Measurements from ENCODE around the gene POGZ. TPM values are rescaled to one million over a fixed set of nuclear protein-coding genes. Genes with fewer than 3 reads are reported as not detected.

POGZ gene
- total RNA-seq, 2 donors from 2014 or later: 34.5 to 126 TPM

- Histone ChIP-seq H3K36me3 (no peaks in the 10 kb centered on the region), H3K27ac (no peak overlapping the region), H3K9me3 (no peaks in the 10 kb centered on the region), H3K4me3 (no peak overlapping the region), H3K27me3 (replicated peaks; ENCODE audit: insufficient read depth) (no peaks in the 10 kb centered on the region), H3K4me1 (replicated peaks) (no peaks in the 10 kb centered on the region)
- TF ChIP-seq CTCF (IDR thresholded peaks at IDR 0.05) (no peak), POLR2AphosphoS5 (IDR thresholded peaks at IDR 0.05) (no peak), POLR2A (IDR thresholded peaks at IDR 0.05) (no peak)
- WGBS: 69% methylated on average over 1 of the region's 1 CpG
- no peak for DNase-seq (ENCODE audit: low spot score)
- intact Hi-C loops (cut with DNase I): no loop called here
These were observed 15.9 kb upstream of the POGZ start for GRCh38 chr1:151475175-151475574.

DNA sequence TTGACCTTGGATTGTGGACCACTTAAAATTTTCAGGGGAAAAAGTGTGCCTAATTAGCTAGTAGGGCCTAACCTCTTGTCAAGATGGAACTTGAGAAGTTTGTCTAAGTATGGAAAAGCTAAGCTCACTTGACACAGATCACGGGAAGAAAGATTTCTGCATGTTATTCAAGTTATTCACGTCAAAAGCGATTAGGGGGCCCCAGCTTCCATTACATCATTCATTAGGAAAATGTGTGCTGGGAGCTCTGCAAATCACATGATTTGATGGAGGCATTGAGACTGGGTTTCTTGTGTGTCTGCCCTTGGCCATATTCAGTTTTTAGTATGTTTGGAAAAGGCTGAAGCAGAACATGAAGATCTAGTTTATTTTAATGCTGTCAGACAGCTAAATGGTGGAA, 15.5 kb upstream of the POGZ start:
- no peaks in the 10 kb centered on the region for H3K27me3 ChIP-seq (replicated peaks; ENCODE audit: insufficient read depth)
- 91% methylated on average over 3 of the region's 3 CpGs for WGBS
- H3K36me3 ChIP-seq: no peaks in the 10 kb centered on the region
- no peaks in the 10 kb centered on the region for H3K4me1 ChIP-seq (replicated peaks)
- TF ChIP-seq POLR2A (IDR thresholded peaks at IDR 0.05) (no peak), CTCF (IDR thresholded peaks at IDR 0.05) (no peak), POLR2AphosphoS5 (IDR thresholded peaks at IDR 0.05) (no peak)
- no peak overlapping the region for H3K27ac ChIP-seq
- DNase-seq (ENCODE audit: low spot score): no peak
- intact Hi-C loops (cut with DNase I): no loop called here
- H3K4me3 ChIP-seq: no peak overlapping the region
- H3K9me3 ChIP-seq: no peaks in the 10 kb centered on the region

DNA sequence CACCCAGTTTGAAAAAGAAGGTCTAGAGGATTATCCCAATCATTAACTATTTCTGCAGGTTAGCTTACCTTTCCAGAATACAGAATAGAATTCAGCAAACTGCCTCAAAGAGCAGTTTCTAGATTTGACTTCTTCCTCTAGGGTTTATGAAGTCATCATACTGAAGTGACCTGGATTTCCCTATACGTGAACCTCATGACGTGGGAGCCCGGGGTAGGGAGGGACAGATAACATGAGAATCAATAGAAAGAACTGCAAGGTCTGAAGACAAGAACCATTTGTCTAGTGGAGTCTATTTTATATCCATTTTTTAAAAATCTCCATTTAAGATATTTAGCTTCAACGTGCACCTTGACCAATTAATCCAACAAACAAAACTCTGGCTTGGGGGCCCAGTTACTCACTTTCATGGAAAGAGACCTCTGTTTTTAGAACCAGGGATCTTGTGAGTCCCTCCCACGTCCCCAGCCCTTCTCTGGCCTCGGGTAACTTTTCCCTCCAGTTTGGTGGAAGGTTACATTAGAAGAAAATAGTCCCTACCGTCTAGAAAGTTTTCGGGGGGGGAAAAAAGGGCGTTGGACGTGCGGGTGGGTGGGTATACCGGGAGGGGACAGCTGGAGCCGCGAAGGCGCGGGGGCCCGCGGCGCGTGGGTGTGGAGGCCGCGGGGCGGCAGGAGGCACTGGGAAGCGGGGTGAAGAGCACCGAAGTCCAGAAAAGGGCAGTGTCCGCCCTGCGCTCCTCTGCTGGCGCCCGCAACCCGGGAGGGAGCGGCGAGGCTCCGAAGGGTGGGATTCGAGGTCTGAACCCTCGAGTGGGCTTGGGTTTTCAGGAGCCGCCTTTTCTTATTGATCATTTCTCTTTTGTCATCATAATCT, 13.8 kb upstream of the POGZ start:
- 4% methylated on average over 36 of the region's 36 CpGs for WGBS
- H3K4me1 ChIP-seq (replicated peaks): no peaks in the 10 kb centered on the region
- H3K27ac ChIP-seq: peak overlapping the region; percentile 58 to 74
- no peaks in the 10 kb centered on the region for H3K9me3 ChIP-seq
- no peaks in the 10 kb centered on the region for H3K27me3 ChIP-seq (replicated peaks; ENCODE audit: insufficient read depth)
- peak overlapping the region; percentile 49 to 62 for H3K4me3 ChIP-seq
- intact Hi-C loops (cut with DNase I): loop anchor here (2.0 kb wide), 1 partner anchor 14 kb away; the partner anchor contains the start of gene POGZ
- TF ChIP-seq POLR2AphosphoS5 (IDR thresholded peaks at IDR 0.05) (peak; percentile 52), POLR2A (IDR thresholded peaks at IDR 0.05) (no peak)
- DNase-seq (ENCODE audit: low spot score): peak; percentile 13
- no peaks in the 10 kb centered on the region for H3K36me3 ChIP-seq

DNA sequence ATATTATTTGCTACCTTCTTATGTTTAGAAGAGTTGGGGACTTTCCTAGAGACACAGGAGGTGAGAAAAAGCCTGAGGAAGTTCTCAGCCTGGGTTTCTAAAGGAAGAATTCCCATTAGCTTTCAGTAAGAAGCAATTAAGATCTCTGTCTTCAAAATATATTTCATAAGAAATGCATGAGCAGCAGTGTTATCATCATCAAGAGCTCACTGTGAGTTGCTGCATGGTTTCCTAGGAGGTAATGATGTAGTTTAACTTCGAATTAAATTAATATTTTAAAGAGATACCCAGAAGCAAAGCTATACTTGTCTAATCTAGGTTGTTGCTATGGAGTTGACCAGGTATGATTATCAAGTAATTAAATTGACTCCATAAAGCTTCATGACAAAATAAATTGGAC, 5.7 kb upstream of the POGZ start:
- Histone ChIP-seq H3K4me3 (no peak overlapping the region), H3K4me1 (replicated peaks) (no peaks in the 10 kb centered on the region), H3K9me3 (no peaks in the 10 kb centered on the region), H3K27me3 (replicated peaks; ENCODE audit: insufficient read depth) (no peaks in the 10 kb centered on the region), H3K27ac (no peak overlapping the region), H3K36me3 (no peaks in the 10 kb centered on the region)
- no peak for TF ChIP-seq CTCF (IDR thresholded peaks at IDR 0.05)
- no peak for TF ChIP-seq POLR2A (IDR thresholded peaks at IDR 0.05)
- TF ChIP-seq POLR2AphosphoS5 (IDR thresholded peaks at IDR 0.05): no peak
- DNase-seq (ENCODE audit: low spot score): no peak
- WGBS: 51% methylated on average over 1 of the region's 1 CpG
- intact Hi-C loops (cut with DNase I): no loop called here

DNA sequence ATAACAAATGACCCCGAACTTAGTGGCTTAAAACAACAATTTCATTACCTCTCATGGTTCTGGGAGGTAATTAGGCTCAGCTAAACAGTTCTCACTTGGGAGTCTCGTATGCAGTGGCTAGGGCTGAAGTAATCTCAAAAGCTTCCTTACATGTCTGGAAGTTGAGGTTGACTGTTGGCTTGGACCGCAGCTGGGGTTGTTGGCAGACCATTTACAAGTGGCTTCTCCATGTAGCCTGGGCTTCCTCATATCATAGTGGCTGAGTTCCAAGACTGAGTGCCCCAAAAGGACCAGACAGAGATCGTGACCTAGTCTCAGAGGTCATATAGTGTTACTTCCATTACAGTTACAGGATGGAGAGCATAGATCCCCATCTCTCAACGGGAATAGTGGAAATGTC, 2.4 kb upstream of the POGZ start:
- 76% methylated on average over 5 of the region's 5 CpGs for WGBS
- Histone ChIP-seq H3K9me3 (no peaks in the 10 kb centered on the region), H3K36me3 (no peaks in the 10 kb centered on the region), H3K4me1 (replicated peaks) (no peaks in the 10 kb centered on the region), H3K4me3 (no peak overlapping the region), H3K27ac (no peak overlapping the region), H3K27me3 (replicated peaks; ENCODE audit: insufficient read depth) (no peaks in the 10 kb centered on the region)
- no peak for DNase-seq (ENCODE audit: low spot score)
- intact Hi-C loops (cut with DNase I): no loop called here
- TF ChIP-seq POLR2AphosphoS5 (IDR thresholded peaks at IDR 0.05): no peak
- TF ChIP-seq CTCF (IDR thresholded peaks at IDR 0.05): no peak
- TF ChIP-seq POLR2A (IDR thresholded peaks at IDR 0.05): no peak

Measured in prostate gland (tissue), 2 donors.